ENCODE measurements around the gene ATP2C2.
"Not testable (repeated sequence)": the region's sequence is repeated elsewhere in the genome, so short reads cannot be mapped to it uniquely, and the experiment has no call there.

The ATP2C2 gene

GRCh38 chr16:84368308-84368996 lies at the start of gene ATP2C2:
Gene ATP2C2, plus strand, starts transcription at chr16:84368538. Its CDS starts 78 bp downstream, at chr16:84368616.
- DNase-seq: peak; percentile 42

- DNase-seq: no peak
Measured at GRCh38 chr16:84319146-84319760, 49.1 kb upstream of the ATP2C2 start.

- DNase-seq: no peak
Measured at GRCh38 chr16:84320511-84320910, 47.8 kb upstream of the ATP2C2 start.

GRCh38 chr16:84321932-84322331 lies 46.4 kb upstream of the ATP2C2 start:
- no peak for DNase-seq

- DNase-seq: no peak
Measured at GRCh38 chr16:84322749-84323148, 45.6 kb upstream of the ATP2C2 start.

GRCh38 chr16:84323606-84324005 lies 44.7 kb upstream of the ATP2C2 start:
- DNase-seq: no peak

GRCh38 chr16:84324434-84325262 lies 43.7 kb upstream of the ATP2C2 start:
- no peak for DNase-seq

GRCh38 chr16:84326545-84326944 lies 41.8 kb upstream of the ATP2C2 start:
- no peak for DNase-seq

GRCh38 chr16:84327926-84328505 lies 40.3 kb upstream of the ATP2C2 start:
- DNase-seq: no peak

- DNase-seq: no peak
Measured at GRCh38 chr16:84329016-84329415, 39.3 kb upstream of the ATP2C2 start.

- DNase-seq: no peak
Measured at GRCh38 chr16:84329843-84330684, 38.3 kb upstream of the ATP2C2 start.

- no peak for DNase-seq
Measured at GRCh38 chr16:84330685-84331050, 37.7 kb upstream of the ATP2C2 start.

GRCh38 chr16:84331998-84332780 lies 36.1 kb upstream of the ATP2C2 start:
- no peak for DNase-seq

- DNase-seq: no peak
Measured at GRCh38 chr16:84332975-84333684, 35.2 kb upstream of the ATP2C2 start.

GRCh38 chr16:84334058-84334457 lies 34.3 kb upstream of the ATP2C2 start:
- no peak for DNase-seq

- DNase-seq: no peak
Measured at GRCh38 chr16:84334482-84334881, 33.9 kb upstream of the ATP2C2 start.

GRCh38 chr16:84337236-84337635 lies 31.1 kb upstream of the ATP2C2 start:
- not testable (repeated sequence) for DNase-seq

GRCh38 chr16:84339311-84339710 lies 29.0 kb upstream of the ATP2C2 start:
- no peak for DNase-seq

GRCh38 chr16:84339766-84340165 lies 28.6 kb upstream of the ATP2C2 start:
- no peak for DNase-seq

GRCh38 chr16:84340325-84341040 lies 27.9 kb upstream of the ATP2C2 start:
- no peak for DNase-seq

All from NCI-H345 (cell line).